Glomerular endothelial cell (primary cell): ENCODE data around the gene GNA15. TPM values are rescaled to one million over a fixed set of nuclear protein-coding genes. Genes with fewer than 3 reads are reported as not detected.
"Not testable (repeated sequence)": the region's sequence is repeated elsewhere in the genome, so short reads cannot be mapped to it uniquely, and the experiment has no call there.

Experiments
- DNase-seq: peaks from one replicate; pipeline ENCODE4 v3.0.0-alpha.2; 2011; ENCODE audit warnings: low read depth, low spot score; ENCODE audit errors: extremely low read depth
- total RNA-seq: library from RNA; depleted of rRNA; stranded (reverse); fragments of >200 nt; gene quantifications from 2 replicates; pipeline ENCODE4 v1.2.3, GENCODE V29; 2015

Gene GNA15
- total RNA-seq, 1 donor from 2014 or later, result 0.06 TPM

DNA sequence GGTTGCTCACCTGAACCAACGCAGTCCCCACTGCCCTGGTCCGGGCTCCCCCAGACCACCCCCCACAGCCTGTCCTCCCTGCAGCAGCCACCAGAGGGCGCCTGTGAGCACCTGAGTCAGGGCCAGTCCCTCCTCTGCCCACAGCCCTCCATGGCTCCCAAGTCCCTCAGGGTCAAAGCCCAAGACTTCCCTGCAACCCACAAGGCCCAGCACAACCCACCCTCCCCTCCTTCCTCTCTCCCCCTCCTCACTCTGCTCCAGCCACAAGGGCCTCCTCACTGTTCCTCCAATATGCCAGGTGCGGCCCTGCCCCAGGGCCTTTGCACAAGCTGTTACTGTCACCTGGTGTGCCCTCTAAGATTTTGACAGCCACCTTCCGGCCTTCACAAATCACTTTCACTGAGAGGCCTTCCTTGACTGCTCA lies 10.9 kb downstream of the GNA15 start:
- DNase-seq, result no peak

DNA sequence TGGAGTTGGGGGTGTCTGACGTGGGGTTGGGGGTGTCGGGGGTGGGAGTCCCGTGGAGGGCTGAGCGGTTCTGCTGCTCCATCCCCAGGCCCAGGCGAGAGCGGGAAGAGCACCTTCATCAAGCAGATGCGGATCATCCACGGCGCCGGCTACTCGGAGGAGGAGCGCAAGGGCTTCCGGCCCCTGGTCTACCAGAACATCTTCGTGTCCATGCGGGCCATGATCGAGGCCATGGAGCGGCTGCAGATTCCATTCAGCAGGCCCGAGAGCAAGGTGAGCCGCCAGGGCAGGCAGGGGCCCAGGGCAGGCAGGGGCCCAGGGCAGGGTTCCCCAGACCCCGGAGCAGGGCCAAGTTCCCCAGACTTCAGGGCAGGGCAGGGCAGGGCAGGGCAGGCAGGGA lies 12.7 kb downstream of the GNA15 start:
- DNase-seq, result no peak

DNA sequence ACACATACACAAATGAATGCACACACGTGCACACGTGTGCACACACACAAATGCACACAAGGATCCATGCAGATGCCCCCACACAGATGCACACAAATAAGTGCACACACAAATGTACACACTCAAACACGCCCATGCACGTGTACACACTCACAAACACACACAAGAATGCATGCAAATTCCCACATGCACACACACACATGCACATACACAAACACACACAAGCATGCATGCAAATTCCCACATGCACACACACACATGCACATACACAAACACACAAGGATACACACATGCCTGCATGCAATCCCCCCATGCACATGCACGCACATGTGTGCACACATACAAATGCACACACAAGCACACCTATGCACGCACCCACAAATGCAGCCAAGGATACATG lies 13.3 kb downstream of the GNA15 start:
- no peak for DNase-seq

DNA sequence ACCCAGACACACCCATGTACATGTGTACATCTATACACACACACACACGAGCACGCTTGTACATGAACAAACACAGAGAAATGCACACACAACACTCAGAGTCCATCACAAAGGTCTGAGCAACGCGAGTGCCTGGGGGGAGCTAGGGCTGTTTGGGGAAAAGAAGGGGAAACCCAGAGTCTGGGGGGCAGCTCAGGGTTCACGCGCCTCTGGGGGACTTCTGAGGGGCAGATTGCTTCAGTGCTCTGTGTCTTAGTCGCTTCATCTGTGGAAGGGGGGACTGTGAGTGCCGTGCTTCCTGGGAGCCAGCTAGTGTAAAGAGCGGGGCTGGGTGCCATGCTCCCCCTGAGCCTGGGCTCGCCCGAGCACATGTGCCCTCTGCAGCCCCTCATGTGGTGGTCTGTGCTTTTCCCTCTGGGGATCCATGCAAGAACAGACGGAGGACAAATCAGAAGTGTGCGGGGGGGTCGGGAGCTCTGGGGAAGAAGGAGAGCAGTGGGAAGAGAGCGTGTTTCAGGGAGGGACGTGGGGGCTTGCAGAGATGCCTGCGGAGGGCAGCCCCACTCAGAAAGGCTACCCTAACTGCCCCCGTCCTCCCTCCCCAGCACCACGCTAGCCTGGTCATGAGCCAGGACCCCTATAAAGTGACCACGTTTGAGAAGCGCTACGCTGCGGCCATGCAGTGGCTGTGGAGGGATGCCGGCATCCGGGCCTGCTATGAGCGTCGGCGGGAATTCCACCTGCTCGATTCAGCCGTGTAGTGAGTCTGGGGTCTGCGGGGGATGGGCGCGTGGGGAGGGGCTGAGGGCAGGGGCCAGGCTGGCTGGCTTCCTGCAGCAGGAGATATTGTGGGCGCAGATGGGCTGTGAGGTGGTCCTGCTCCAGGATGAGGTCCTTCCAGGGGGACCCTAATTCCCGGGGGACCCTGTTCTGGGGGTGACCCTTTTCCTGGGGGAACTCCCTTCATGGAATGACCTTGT lies 14.0 kb downstream of the GNA15 start:
- no peak for DNase-seq

GRCh38 chr19:3150739-3151329 lies 15.0 kb downstream of the GNA15 start:
- DNase-seq, result no peak

- no peak for DNase-seq
These were observed 16.0 kb downstream of the GNA15 start for GRCh38 chr19:3151563-3152418.

DNA sequence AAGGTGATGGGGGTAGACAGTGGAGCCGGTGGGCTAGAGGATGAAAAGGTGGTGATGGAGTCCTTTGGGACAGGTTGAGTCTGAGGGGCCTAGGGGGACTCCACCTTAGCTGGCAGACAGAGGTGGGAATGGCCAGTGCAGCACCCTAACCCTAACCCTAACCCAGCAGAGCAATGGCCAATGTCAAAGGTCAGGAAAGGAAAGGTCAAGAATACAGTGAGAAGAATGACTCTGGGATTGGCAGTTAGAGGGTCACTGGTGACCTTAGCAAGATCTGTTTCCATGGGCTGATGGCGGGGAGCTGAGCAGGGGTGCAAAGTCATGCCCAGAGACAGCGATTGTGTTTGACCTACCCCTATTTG lies 16.6 kb downstream of the GNA15 start:
- DNase-seq, result no peak

DNA sequence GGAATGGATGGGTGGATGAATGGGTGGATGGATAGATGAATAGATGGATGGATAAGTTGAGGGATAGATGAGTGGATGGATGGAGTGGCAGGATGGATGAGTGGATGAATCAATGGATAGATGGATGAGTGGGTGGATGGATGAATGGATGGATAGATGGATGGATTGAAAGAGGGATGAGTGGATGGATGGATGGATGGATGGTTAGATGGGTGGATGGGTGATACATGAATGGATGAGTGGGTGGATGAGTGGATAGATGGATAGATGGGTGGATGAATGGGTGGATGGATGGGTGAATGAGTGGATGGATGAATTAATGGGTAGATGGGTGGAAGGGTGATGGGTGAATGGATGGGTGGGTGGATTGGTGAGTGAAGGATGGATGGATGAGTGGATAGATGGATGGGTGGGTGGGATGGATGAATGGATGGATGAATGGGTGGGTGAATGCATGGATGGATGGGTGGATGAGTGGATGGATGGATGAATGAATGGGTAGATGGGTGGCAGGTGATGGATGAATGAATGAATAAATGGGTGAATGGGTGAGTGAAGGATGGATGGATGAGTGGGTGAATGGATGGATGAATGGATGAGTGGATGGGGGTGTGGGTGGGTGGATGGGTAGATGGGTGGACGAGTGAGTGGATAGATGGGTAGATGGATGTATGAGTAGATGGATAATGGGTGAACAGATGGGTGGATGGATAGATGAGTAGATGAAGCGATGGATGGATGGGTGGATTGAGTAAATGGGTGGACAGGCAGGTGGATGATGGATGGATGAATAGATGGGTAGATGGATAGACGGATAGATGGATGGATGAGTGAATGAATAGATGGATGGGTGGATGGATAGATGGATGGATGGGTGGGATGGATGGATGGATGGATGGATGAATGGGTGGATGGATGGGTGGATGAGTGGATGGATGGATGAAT lies 17.7 kb downstream of the GNA15 start:
- no peak for DNase-seq

- not testable (repeated sequence) for DNase-seq
These were observed 18.6 kb downstream of the GNA15 start for GRCh38 chr19:3154447-3154846.

DNA sequence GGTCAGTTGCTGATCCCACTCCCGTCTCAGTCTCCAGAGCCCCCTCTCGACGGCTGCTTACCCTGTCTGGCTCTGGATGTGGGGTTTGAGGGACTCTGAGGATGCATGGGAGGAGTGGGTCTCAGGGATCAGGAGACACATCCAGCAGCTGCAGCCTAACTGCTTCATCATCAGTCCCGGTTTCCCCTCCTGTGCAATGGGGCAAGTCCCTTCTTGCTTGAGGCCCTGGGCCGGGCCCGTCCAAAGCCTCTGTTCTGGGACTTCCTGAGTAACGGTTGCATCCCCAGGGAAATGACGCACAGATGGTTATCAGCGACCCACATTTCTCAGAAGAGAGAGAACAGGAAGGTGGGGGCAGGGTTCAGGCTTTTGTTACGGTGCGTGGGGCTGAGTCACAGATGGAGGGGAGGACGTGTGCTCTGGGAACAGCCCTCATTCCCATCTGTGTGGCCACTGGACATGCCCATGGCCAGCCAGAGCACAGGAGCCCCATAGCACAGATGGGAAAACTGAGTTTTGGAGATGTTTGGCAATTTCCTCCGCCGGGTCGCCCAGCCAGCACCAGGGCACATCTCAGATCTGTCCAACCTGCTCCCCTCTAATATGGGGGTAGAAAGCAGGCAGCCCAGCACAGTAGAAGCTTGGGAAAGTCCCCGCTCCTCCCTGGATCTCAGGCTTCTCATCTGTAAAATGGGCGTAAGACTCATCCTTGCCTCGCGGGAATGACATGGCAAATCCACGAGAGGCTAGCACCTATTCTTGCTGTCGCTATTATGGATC lies 19.3 kb downstream of the GNA15 start:
- DNase-seq, result peak; percentile 100

- DNase-seq, result no peak
These were observed 21.4 kb downstream of the GNA15 start for GRCh38 chr19:3157096-3157845.

GRCh38 chr19:3159565-3159964 lies 23.7 kb downstream of the GNA15 start:
- no peak for DNase-seq

GRCh38 chr19:3160219-3160618 lies 24.4 kb downstream of the GNA15 start:
- DNase-seq, result no peak

DNA sequence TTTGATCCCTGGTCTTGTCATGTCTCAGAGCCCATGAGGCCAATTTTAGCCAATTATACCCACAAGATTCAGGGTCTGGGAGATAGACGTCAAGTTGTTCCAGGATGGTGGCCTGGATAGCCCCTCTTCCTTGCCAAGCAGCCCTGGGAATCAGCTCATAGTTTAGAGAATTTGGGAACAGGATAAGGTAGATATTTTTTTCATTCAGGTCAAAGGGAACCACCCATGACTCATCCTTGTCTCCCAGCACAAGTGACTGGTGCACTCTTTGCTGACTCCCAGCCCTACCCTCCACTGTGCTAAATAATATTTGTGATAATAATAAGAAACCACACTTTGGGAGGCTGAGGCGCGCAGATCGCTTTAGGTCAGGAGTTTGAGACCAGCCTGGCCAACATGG lies 25.6 kb downstream of the GNA15 start:
- no peak for DNase-seq

DNA sequence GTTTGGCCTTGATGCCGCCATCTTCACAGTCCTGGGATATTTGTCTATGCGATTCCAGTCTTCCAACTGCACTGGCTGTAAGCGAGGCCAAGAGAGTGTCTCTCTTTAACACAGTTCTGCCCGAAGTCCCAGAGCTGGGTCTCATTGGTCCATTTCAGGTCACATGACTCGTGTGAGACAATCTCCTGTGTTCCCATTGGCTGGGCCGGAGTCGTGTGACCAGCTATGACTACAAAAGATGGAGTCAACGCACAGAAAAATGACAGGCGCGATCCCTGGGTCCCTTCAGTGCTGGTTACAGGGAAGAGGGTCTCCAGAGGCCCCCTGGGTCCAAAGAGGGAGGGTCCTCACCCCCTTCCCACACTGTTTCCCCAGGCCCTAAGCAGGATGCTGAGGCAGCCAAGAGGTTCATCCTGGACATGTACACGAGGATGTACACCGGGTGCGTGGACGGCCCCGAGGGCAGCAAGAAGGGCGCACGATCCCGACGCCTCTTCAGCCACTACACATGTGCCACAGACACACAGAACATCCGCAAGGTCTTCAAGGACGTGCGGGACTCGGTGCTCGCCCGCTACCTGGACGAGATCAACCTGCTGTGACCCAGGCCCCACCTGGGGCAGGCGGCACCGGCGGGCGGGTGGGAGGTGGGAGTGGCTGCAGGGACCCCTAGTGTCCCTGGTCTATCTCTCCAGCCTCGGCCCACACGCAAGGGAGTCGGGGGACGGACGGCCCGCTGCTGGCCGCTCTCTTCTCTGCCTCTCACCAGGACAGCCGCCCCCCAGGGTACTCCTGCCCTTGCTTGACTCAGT lies 26.8 kb downstream of the GNA15 start:
- DNase-seq, result no peak

- no peak for DNase-seq
These were observed 27.5 kb downstream of the GNA15 start for GRCh38 chr19:3163230-3163886.

DNA sequence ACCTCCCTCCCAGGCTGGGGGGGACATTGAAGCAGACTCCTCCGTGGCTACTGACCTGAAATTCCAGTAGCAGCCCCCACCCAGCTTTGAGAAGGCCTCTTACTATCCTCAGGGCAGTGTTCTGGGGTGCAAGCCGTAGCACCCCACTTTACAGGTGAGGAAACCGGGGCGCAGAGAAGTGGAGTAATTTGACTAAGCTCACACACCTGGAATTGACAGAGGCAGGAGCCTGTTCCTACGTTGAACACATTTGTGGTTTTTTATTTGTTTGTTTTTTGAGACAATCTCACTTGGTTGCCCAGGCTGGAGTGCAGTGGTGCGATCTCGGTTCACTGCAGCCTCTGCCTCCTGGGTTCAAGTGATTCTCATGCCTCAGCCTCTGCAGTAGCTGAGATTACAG lies 28.1 kb downstream of the GNA15 start:
- no peak for DNase-seq
